Endothelial cell (in vitro differentiated cells): ENCODE results near the gene ZRANB1. TPM values are rescaled to one million over a fixed set of nuclear protein-coding genes. Genes with fewer than 3 reads are reported as not detected.
A peak's percentile ranks its signal among the peaks of the same experiment; 100 is the strongest.

ENCODE experiments used
- DNase-seq: peaks from one replicate; pipeline ENCODE4 v3.0.0; 2021; ENCODE audit warnings: low spot score
- H3K27ac Mint-ChIP-seq: one replicate; pipeline ENCODE4 v1.8.0; 2021; ENCODE audit warnings: mixed read lengths, inconsistent platforms; ENCODE audit not compliant: unreplicated experiment
- H3K27me3 Mint-ChIP-seq: one replicate; pipeline ENCODE4 v1.8.0; 2021; ENCODE audit warnings: mild to moderate bottlenecking, moderate library complexity, mixed read lengths, inconsistent platforms; ENCODE audit not compliant: unreplicated experiment
- H3K36me3 Mint-ChIP-seq: one replicate; pipeline ENCODE4 v1.8.0; 2021; ENCODE audit warnings: mild to moderate bottlenecking, low read depth, mixed read lengths, inconsistent platforms; ENCODE audit not compliant: unreplicated experiment
- H3K4me1 Mint-ChIP-seq: one replicate; pipeline ENCODE4 v1.8.0; 2021; ENCODE audit warnings: mild to moderate bottlenecking, mixed read lengths, inconsistent platforms; ENCODE audit not compliant: unreplicated experiment
- H3K4me3 Mint-ChIP-seq: one replicate; pipeline ENCODE4 v1.8.0; 2021; ENCODE audit warnings: mild to moderate bottlenecking, mixed read lengths, inconsistent platforms; ENCODE audit not compliant: unreplicated experiment
- H3K9me3 Mint-ChIP-seq: one replicate; pipeline ENCODE4 v1.8.0; 2021; ENCODE audit warnings: mixed read lengths, inconsistent platforms; ENCODE audit not compliant: unreplicated experiment
- CTCF ChIP-seq: fragments of 200-600 bp; sonication (generic); IDR thresholded peaks from one replicate; pipeline ENCODE4 v1.5.0; 2021; ENCODE audit warnings: antibody characterized with exemption; ENCODE audit not compliant: unreplicated experiment
- microRNA-seq: library from miRNA; unstranded; fragments of <30 nt; microRNA quantifications from one replicate; pipeline ENCODE4, GENCODE V29; 2020; ENCODE audit not compliant: unreplicated experiment
- total RNA-seq: library from RNA; stranded (reverse); fragmentation: NEBNext Ultra II Directional; extraction: Animal tissue kit (Norgen Biotek cat#: 25700); gene quantifications from one replicate; pipeline ENCODE4 v1.2.1, GENCODE V29; 2021; ENCODE audit not compliant: unreplicated experiment

The ZRANB1 gene
- total RNA-seq, 1 donor from 2014 or later: 22.4 TPM

DNA sequence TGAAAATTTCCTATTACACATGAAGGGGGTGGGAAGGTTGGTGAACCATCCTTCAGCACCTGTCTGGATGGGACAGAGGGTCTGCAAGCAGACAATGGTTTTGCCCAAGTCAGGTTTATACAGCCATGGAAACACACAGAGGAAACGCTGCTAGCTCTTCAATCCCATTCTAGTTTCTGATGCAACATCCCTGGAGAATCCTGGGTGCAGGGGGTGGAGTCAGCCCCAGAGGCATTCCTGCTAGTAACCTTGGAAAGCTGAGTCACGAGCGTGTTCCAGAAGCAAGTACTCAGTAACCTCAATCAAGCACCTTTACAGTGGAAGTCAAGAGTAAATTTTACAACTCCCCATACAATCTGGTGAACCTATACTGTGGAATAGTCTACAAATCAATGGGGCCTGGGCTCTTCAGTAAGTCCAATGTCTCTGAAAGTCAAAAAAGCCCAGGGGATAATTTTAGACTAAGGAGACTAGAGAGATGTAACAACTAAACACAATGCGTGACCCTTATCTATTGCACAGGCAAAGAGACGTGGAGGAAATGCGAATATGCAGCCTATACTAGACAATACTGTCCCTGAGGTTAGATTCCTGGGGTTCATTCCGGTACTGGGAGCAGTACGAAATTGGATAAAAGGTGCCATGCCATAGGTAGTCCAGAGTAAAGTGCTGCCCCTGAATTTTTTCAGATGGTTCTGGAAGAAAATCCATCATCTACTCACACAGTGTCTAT is 95.4 kb downstream of the ZRANB1 start:
- Mint-ChIP-seq H3K36me3 (peaks cover 17% of the 10 kb centered on the region), H3K4me1 (peaks cover 32% of the 10 kb centered on the region), H3K27ac (peak overlapping the region; percentile 13), H3K9me3 (no peaks in the 10 kb centered on the region), H3K27me3 (peaks cover 5% of the 10 kb centered on the region), H3K4me3 (no peak overlapping the region)
- TF ChIP-seq CTCF: no peak
- no peak for DNase-seq

Small RNAs within 50 kb of the gene (microRNA-seq; reads per million reads assigned to microRNA genes)
- not detected for gene MIR4296

Other genes with a start within 250 kb of the ZRANB1 start
- 21.0 TPM for gene FAM53B, start 197.7 kb upstream of the ZRANB1 start, total RNA-seq
- 12.5 TPM for gene EEF1AKMT2, start 150.2 kb upstream of the ZRANB1 start, total RNA-seq
- 13.0 TPM for gene ABRAXAS2, start 140.3 kb upstream of the ZRANB1 start, total RNA-seq
- 145 TPM for gene CTBP2, start 218.4 kb downstream of the ZRANB1 start, total RNA-seq